ENCODE measurements around the gene CELF1. TPM values are rescaled to one million over a fixed set of nuclear protein-coding genes. Genes with fewer than 3 reads are reported as not detected.

CELF1 gene
- polyA plus RNA-seq, 1 donor from 2014 or later, result 209 TPM

DNA sequence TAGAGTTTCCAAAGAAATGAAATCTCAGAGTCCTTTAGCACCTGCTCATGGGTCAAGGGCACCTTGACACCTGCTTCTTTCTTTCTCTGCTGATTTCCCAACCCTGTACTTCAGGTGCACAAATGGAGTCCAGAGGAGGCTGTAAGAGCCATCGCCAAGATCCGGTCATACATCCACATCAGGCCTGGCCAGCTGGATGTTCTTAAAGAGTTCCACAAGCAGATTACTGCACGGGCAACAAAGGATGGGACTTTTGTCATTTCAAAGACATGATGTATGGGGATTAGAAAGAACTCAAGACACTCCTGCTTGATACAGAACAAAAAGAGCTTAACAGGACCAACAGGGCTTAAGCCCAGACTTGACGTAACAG lies 18.4 kb upstream of the CELF1 start:
- H4K20me1 ChIP-seq (ENCODE audit: insufficient read depth), result no peaks in the 10 kb centered on the region
- H2AFZ ChIP-seq (ENCODE audit: low read depth, low read length), result no peak overlapping the region
- no peaks in the 10 kb centered on the region for H3F3A ChIP-seq (ENCODE audit: insufficient read depth, low read length, poor library complexity, severe bottlenecking)
- H3K27me3 ChIP-seq (ENCODE audit: insufficient read depth, low read depth, low read length), result no peaks in the 10 kb centered on the region
- H3K4me2 ChIP-seq (ENCODE audit: low read length), result no peak overlapping the region
- TF ChIP-seq POLR2AphosphoS5 (IDR thresholded peaks at IDR 0.05) (no peak), SMC3 (conservative IDR thresholded peaks at IDR 0.05; ENCODE audit: poor library complexity) (no peak)
- no peaks in the 10 kb centered on the region for H3K36me3 ChIP-seq (ENCODE audit: insufficient read depth, low read length)
- no peak overlapping the region for H3K9ac ChIP-seq (ENCODE audit: low read length)
- H3K9me3 ChIP-seq (ENCODE audit: low read length), result no peaks in the 10 kb centered on the region
- no peak overlapping the region for H3K27ac ChIP-seq (ENCODE audit: low read length)
- peaks cover 6% of the 10 kb centered on the region for H3K79me2 ChIP-seq (replicated peaks; ENCODE audit: insufficient read depth, low read length)
- no peak overlapping the region for H3K4me3 ChIP-seq (ENCODE audit: low read length)
- no peaks in the 10 kb centered on the region for H3K9me2 ChIP-seq (ENCODE audit: insufficient read depth, low read length)

GRCh38 chr11:47570651-47571356 lies 17.9 kb upstream of the CELF1 start:
- Histone ChIP-seq H3K9me3 (ENCODE audit: low read length) (no peaks in the 10 kb centered on the region), H2AFZ (ENCODE audit: low read depth, low read length) (no peak overlapping the region), H4K20me1 (ENCODE audit: insufficient read depth) (no peaks in the 10 kb centered on the region), H3F3A (ENCODE audit: insufficient read depth, low read length, poor library complexity, severe bottlenecking) (no peaks in the 10 kb centered on the region), H3K4me2 (ENCODE audit: low read length) (no peak overlapping the region), H3K9me2 (ENCODE audit: insufficient read depth, low read length) (no peaks in the 10 kb centered on the region), H3K4me3 (ENCODE audit: low read length) (no peak overlapping the region), H3K9ac (ENCODE audit: low read length) (no peak overlapping the region), H3K27ac (ENCODE audit: low read length) (no peak overlapping the region), H3K79me2 (replicated peaks; ENCODE audit: insufficient read depth, low read length) (peaks cover 3% of the 10 kb centered on the region), H3K36me3 (ENCODE audit: insufficient read depth, low read length) (no peaks in the 10 kb centered on the region), H3K27me3 (ENCODE audit: insufficient read depth, low read depth, low read length) (peaks cover 5% of the 10 kb centered on the region)
- TF ChIP-seq POLR2AphosphoS5 (IDR thresholded peaks at IDR 0.05) (no peak), EZH2 (IDR thresholded peaks at IDR 0.05; ENCODE audit: borderline replicate concordance, insufficient read depth, low read length, poor library complexity, severe bottlenecking) (no peak), TAF1 (IDR thresholded peaks at IDR 0.05; ENCODE audit: low read depth) (no peak), SMC3 (conservative IDR thresholded peaks at IDR 0.05; ENCODE audit: poor library complexity) (no peak), RAD21 (conservative IDR thresholded peaks at IDR 0.05) (no peak), CTCF (IDR thresholded peaks at IDR 0.05; ENCODE audit: poor library complexity, severe bottlenecking) (no peak), EP300 (conservative IDR thresholded peaks at IDR 0.05; ENCODE audit: poor library complexity, severe bottlenecking) (no peak), MXI1 (conservative IDR thresholded peaks at IDR 0.05; ENCODE audit: poor library complexity, severe bottlenecking) (no peak)
- TF ChIP-seq, protein P1, sequence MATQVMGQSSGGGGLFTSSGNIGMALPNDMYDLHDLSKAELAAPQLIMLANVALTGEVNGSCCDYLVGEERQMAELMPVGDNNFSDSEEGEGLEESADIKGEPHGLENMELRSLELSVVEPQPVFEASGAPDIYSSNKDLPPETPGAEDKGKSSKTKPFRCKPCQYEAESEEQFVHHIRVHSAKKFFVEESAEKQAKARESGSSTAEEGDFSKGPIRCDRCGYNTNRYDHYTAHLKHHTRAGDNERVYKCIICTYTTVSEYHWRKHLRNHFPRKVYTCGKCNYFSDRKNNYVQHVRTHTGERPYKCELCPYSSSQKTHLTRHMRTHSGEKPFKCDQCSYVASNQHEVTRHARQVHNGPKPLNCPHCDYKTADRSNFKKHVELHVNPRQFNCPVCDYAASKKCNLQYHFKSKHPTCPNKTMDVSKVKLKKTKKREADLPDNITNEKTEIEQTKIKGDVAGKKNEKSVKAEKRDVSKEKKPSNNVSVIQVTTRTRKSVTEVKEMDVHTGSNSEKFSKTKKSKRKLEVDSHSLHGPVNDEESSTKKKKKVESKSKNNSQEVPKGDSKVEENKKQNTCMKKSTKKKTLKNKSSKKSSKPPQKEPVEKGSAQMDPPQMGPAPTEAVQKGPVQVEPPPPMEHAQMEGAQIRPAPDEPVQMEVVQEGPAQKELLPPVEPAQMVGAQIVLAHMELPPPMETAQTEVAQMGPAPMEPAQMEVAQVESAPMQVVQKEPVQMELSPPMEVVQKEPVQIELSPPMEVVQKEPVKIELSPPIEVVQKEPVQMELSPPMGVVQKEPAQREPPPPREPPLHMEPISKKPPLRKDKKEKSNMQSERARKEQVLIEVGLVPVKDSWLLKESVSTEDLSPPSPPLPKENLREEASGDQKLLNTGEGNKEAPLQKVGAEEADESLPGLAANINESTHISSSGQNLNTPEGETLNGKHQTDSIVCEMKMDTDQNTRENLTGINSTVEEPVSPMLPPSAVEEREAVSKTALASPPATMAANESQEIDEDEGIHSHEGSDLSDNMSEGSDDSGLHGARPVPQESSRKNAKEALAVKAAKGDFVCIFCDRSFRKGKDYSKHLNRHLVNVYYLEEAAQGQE (IDR thresholded peaks at IDR 0.05; ENCODE audit: borderline replicate concordance), result no peak

Measured in neural cell (in vitro differentiated cells).